ENCODE results near the gene ODAD3.

ODAD3 gene

GRCh38 chr19:11373885-11374432 is 61.0 kb downstream of the ODAD3 start:
- no peak for DNase-seq

DNA sequence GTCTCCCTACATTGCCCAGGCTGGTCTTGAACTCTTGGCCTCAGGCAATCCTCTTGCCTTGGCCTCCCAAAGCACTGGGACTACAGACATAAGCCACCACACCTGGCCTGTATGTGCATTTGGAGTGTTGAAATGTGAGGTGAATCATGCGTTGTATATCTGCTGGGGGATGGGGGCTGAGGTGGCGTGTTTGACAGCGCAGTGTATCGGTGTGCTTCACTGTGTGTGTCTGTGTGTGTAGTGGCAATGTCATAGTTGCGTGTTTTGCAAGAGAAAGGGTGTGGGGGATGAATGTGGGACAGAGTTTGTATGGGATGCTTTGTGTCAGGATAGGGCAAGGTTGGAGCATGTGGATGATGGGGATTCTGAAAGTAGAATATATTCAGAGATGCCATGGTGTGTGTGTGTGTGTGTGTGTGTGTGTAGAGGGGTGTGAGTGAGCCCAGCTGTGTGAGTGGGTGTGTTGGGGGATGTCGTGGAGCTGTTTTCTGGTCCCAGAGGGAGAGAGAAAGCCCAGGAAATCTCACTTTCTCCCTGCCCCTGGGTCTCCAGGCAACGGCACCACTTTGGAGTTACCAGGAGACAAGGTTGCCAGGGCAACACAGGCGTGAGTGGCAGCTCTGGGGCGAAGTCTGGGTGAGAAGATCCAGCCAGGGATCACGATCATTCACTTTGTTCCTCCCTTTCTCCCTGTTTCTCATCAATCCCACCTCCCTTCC is 61.6 kb downstream of the ODAD3 start:
- DNase-seq: no peak

GRCh38 chr19:11370744-11371143 is 64.2 kb downstream of the ODAD3 start:
- DNase-seq: no peak

All from SIG-M5 (cell line).